HepG2 (cell line): Measurements from ENCODE around the gene CHTF18. TPM values are rescaled to one million over a fixed set of nuclear protein-coding genes. Genes with fewer than 3 reads are reported as not detected.

Experiments used
- EEA1 ChIP-seq: sonication (generic); formaldehyde crosslinking; IDR thresholded peaks from 2 replicates; pipeline ENCODE4 v1.5.1; 2020; ENCODE audit warnings: mild to moderate bottlenecking, missing genetic modification reagents, borderline replicate concordance
- HDAC1 ChIP-seq: sonication (generic); formaldehyde crosslinking; IDR thresholded peaks from 2 replicates; pipeline ENCODE4 v1.5.1; 2020; ENCODE audit warnings: mild to moderate bottlenecking, missing genetic modification reagents
- PBX2 ChIP-seq: IDR thresholded peaks from 2 replicates; pipeline ENCODE4 v1.6.1; 2016; ENCODE audit warnings: control low read depth
- POLR2A ChIP-seq, 2 experiments: IDR thresholded peaks; 2 replicates each; pipeline ENCODE4 v1.6.1; 2011; ENCODE audit warnings: low read depth in 2 of 2, low read length in 2 of 2, mild to moderate bottlenecking in 1 of 2, moderate library complexity in 1 of 2; ENCODE audit not compliant: insufficient read depth in 1 of 2
- RXRA ChIP-seq: sonication (generic); formaldehyde crosslinking; IDR thresholded peaks from 2 replicates; pipeline ENCODE4 v1.5.1; 2020; ENCODE audit warnings: missing genetic modification reagents
- SALL1 ChIP-seq: sonication (generic); formaldehyde crosslinking; IDR thresholded peaks from 2 replicates; pipeline ENCODE4 v1.8.0; 2022; ENCODE audit warnings: mild to moderate bottlenecking, missing genetic modification reagents
- TAF1 ChIP-seq: sonication (generic); formaldehyde crosslinking; IDR thresholded peaks from 2 replicates; pipeline ENCODE4 v1.4.0; 2020; ENCODE audit warnings: missing genetic modification reagents
- ZBTB38 ChIP-seq: sonication (generic); formaldehyde crosslinking; IDR thresholded peaks from 2 replicates; pipeline ENCODE4 v1.5.1; 2020; ENCODE audit warnings: mild to moderate bottlenecking, missing genetic modification reagents
- ZMAT3 ChIP-seq: sonication (generic); formaldehyde crosslinking; conservative IDR thresholded peaks from 2 replicates; pipeline ENCODE4 v1.7.0; 2021; ENCODE audit warnings: missing genetic modification reagents
- ZNF430 ChIP-seq: sonication (generic); formaldehyde crosslinking; IDR thresholded peaks from 2 replicates; pipeline ENCODE4 v1.9.0; 2021; ENCODE audit warnings: mild to moderate bottlenecking, missing genetic modification reagents
- ZNF451 ChIP-seq: sonication (generic); formaldehyde crosslinking; IDR thresholded peaks from 2 replicates; pipeline ENCODE4 v1.5.0; 2020; ENCODE audit warnings: mild to moderate bottlenecking, missing genetic modification reagents
- ZNF563 ChIP-seq: sonication (generic); formaldehyde crosslinking; IDR thresholded peaks from 2 replicates; pipeline ENCODE4 v1.8.0; 2022; ENCODE audit warnings: mild to moderate bottlenecking, moderate library complexity, missing genetic modification reagents
- ZXDC ChIP-seq: sonication (generic); formaldehyde crosslinking; IDR thresholded peaks from 2 replicates; pipeline ENCODE4 v1.5.0; 2020; ENCODE audit warnings: mild to moderate bottlenecking, missing genetic modification reagents
- polyA plus RNA-seq, 8 experiments: library from polyadenylated mRNA; depleted of rRNA in 3 of 8; stranded (reverse) in 7 of 8; unstranded in 1 of 8; fragments of >200 nt; fragmentation: Illumina TruSeq in 4 of 8; extraction: Trizol in 4 of 8; gene quantifications; 2 replicates each; pipeline versions ENCODE4 v1.2.1 to v1.2.3, GENCODE V29; 2011 to 2016; ENCODE audit warnings: low read depth in 4 of 8, missing spikeins in 1 of 8, mixed read lengths in 1 of 8; ENCODE audit not compliant: insufficient read depth in 1 of 8
- total RNA-seq, 5 experiments: library from RNA; depleted of rRNA; stranded (reverse); fragments of >200 nt; fragmentation: Illumina TruSeq; extraction: Trizol; gene quantifications; 2 replicates each; pipeline ENCODE4 v1.2.3, GENCODE V29; 2016; ENCODE audit warnings: low read depth in 1 of 5
- TF ChIP-seq, protein P1 (sequence below): sonication (generic); formaldehyde crosslinking; IDR thresholded peaks from 2 replicates; pipeline ENCODE4 v1.5.0; 2020; ENCODE audit warnings: mild to moderate bottlenecking, missing genetic modification reagents, borderline replicate concordance

Gene CHTF18
- total and polyA plus RNA-seq, 2 of the 13 experiments (the other 11 are each of a cell fraction or from before 2014, with no cell fraction given) = 8.6 to 22.9 TPM

DNA sequence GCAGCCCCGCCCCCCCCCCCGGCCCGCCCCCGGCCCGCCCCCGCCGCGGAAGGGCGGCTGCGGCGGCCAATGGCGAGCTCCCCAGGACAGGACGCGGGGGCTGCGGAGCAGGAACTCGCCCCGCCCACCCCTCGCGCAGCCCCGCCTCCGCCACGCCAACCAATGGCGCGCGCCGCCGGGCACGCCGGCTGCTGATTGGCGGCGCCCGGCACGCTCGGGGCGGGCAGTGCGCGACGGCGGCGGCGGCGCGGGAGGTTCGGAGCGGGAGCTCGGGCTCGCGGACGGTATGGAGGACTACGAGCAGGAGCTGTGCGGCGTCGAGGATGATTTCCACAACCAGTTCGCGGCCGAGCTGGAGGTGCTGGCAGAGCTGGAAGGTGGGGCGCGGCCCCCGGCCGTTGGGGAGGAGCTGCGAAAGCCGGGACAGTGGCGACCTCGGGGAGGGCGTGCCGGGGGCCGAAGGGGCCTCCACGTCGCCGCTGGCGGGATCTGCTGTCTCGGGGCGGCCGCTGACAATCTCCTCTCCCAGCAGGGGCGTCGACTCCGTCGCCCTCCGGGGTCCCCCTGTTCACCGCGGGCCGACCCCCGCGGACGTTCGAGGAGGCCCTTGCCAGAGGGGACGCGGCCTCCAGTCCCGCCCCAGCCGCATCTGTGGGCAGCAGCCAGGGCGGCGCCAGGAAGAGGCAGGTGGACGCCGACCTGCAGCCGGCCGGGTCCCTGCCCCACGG, at the start of gene CHTF18 (continued):
- TF ChIP-seq, protein P1, sequence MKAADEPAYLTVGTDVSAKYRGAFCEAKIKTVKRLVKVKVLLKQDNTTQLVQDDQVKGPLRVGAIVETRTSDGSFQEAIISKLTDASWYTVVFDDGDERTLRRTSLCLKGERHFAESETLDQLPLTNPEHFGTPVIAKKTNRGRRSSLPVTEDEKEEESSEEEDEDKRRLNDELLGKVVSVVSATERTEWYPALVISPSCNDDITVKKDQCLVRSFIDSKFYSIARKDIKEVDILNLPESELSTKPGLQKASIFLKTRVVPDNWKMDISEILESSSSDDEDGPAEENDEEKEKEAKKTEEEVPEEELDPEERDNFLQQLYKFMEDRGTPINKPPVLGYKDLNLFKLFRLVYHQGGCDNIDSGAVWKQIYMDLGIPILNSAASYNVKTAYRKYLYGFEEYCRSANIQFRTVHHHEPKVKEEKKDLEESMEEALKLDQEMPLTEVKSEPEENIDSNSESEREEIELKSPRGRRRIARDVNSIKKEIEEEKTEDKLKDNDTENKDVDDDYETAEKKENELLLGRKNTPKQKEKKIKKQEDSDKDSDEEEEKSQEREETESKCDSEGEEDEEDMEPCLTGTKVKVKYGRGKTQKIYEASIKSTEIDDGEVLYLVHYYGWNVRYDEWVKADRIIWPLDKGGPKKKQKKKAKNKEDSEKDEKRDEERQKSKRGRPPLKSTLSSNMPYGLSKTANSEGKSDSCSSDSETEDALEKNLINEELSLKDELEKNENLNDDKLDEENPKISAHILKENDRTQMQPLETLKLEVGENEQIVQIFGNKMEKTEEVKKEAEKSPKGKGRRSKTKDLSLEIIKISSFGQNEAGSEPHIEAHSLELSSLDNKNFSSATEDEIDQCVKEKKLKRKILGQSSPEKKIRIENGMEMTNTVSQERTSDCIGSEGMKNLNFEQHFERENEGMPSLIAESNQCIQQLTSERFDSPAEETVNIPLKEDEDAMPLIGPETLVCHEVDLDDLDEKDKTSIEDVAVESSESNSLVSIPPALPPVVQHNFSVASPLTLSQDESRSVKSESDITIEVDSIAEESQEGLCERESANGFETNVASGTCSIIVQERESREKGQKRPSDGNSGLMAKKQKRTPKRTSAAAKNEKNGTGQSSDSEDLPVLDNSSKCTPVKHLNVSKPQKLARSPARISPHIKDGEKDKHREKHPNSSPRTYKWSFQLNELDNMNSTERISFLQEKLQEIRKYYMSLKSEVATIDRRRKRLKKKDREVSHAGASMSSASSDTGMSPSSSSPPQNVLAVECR = peak; percentile 88
- TF ChIP-seq ZNF430 (CRISPR knock-in tag) = no peak
- TF ChIP-seq HDAC1 (CRISPR knock-in tag) = peak; percentile 93
- TF ChIP-seq TAF1 (CRISPR knock-in tag) = no peak; the same call in 1 of the 2 replicates
- no peak for TF ChIP-seq ZMAT3 (CRISPR knock-in tag)
- peak; percentile 58 for TF ChIP-seq PBX2 (CRISPR knock-in tag)
- TF ChIP-seq POLR2A (IDR thresholded peaks at IDR 0.05; ENCODE audit: insufficient read depth in 1 of 2, low read depth in 2 of 2, low read length in 2 of 2) = peak in 1 of 2 experiments; percentile 57; a peak in 1 of 4 replicates
- peak; percentile 41; the same call in 1 of the 2 replicates for TF ChIP-seq ZXDC (CRISPR knock-in tag)
- TF ChIP-seq SALL1 (CRISPR knock-in tag) = no peak
- TF ChIP-seq EEA1 (CRISPR knock-in tag) = 0 out of 2 replicates have a peak, but pooled peaks have one; percentile 22
- 0 out of 2 replicates have a peak, but pooled peaks have one; percentile 3 for TF ChIP-seq ZNF451
- peak; percentile 48; the same call in 1 of the 2 replicates for TF ChIP-seq RXRA (CRISPR knock-in tag)
- no peak for TF ChIP-seq ZBTB38 (CRISPR knock-in tag)
- TF ChIP-seq ZNF563 (CRISPR knock-in tag) = peak; percentile 72; the same call in 1 of the 2 replicates
